Measurements from ENCODE around the gene SPATA24.

DNA sequence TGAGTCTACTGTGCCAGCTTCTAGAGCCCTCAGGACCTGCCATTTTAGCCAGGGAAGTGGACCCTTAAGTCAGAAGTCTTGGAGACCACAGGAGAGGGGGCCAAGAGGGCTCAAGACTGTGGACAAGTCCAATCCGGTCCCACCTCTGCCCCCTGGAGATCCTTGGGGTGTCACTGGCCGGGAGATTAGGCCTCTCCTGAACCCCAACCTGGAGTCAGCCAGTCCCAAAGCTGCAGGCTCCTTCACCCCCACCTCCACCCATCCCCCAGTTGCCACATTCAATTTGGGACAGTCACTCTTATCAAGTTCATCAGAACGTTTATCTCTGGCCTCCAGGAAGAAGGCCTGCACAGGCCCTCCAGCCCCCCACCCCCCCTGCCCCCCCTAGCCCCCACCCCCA is 21.1 kb downstream of the SPATA24 start:
- TF ChIP-seq, protein P1, sequence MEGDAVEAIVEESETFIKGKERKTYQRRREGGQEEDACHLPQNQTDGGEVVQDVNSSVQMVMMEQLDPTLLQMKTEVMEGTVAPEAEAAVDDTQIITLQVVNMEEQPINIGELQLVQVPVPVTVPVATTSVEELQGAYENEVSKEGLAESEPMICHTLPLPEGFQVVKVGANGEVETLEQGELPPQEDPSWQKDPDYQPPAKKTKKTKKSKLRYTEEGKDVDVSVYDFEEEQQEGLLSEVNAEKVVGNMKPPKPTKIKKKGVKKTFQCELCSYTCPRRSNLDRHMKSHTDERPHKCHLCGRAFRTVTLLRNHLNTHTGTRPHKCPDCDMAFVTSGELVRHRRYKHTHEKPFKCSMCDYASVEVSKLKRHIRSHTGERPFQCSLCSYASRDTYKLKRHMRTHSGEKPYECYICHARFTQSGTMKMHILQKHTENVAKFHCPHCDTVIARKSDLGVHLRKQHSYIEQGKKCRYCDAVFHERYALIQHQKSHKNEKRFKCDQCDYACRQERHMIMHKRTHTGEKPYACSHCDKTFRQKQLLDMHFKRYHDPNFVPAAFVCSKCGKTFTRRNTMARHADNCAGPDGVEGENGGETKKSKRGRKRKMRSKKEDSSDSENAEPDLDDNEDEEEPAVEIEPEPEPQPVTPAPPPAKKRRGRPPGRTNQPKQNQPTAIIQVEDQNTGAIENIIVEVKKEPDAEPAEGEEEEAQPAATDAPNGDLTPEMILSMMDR (conservative IDR thresholded peaks at IDR 0.05; ENCODE audit: low read depth, low read length) = no peak
- no peak for TF ChIP-seq EZH2phosphoT487 (IDR thresholded peaks at IDR 0.05; ENCODE audit: borderline replicate concordance, low read length)
